Measurements from ENCODE around the gene MRPL37.

The MRPL37 gene

DNA sequence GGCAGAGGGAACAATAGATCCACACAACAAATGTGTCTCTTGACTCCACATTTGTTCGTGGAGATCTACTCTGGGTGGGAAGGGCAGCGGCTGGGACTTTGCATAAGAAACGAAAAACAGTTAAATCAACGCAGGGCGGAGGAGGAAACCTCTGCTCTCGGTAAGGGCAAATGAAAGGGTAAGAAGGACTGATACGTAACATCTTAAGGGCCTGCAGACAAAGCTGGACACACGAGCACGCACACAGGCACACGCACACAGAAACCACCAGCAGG lies 57.3 kb downstream of the MRPL37 start:
- DNase-seq (ENCODE audit: low read depth): no peak
- no peak overlapping the region for H3K4me3 ChIP-seq (ENCODE audit: control insufficient read depth, low read depth, low read length)
- TF ChIP-seq, protein P1, sequence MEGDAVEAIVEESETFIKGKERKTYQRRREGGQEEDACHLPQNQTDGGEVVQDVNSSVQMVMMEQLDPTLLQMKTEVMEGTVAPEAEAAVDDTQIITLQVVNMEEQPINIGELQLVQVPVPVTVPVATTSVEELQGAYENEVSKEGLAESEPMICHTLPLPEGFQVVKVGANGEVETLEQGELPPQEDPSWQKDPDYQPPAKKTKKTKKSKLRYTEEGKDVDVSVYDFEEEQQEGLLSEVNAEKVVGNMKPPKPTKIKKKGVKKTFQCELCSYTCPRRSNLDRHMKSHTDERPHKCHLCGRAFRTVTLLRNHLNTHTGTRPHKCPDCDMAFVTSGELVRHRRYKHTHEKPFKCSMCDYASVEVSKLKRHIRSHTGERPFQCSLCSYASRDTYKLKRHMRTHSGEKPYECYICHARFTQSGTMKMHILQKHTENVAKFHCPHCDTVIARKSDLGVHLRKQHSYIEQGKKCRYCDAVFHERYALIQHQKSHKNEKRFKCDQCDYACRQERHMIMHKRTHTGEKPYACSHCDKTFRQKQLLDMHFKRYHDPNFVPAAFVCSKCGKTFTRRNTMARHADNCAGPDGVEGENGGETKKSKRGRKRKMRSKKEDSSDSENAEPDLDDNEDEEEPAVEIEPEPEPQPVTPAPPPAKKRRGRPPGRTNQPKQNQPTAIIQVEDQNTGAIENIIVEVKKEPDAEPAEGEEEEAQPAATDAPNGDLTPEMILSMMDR (IDR thresholded peaks at IDR 0.05; ENCODE audit: control insufficient read depth, insufficient read depth, low read depth, low read length, missing control alignments): no peak

DNA sequence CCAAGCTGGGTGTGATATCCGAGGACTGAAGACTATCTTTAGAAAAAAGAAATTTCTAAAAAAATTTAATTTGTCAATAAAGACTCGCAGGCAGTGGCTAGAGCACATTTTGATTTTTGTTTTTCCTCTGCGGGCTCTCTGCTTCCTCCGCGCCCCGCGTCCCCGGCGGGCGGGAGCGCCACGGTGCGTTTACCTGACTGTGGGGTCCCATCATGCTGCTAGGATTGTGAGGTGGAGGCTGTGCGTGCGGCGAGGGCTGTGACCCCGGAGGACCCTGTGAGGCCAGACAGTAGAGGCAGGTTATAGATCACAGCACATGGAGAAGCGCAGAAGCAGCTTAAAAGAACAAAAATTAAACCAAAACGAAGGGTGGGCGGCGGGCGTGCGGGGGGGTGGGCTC lies 57.9 kb downstream of the MRPL37 start:
- TF ChIP-seq, protein P1 (IDR thresholded peaks at IDR 0.05; ENCODE audit: control insufficient read depth, insufficient read depth, low read depth, low read length, missing control alignments): no peak
- no peak for DNase-seq (ENCODE audit: low read depth)
- H3K4me3 ChIP-seq (ENCODE audit: control insufficient read depth, low read depth, low read length): no peak overlapping the region

DNA sequence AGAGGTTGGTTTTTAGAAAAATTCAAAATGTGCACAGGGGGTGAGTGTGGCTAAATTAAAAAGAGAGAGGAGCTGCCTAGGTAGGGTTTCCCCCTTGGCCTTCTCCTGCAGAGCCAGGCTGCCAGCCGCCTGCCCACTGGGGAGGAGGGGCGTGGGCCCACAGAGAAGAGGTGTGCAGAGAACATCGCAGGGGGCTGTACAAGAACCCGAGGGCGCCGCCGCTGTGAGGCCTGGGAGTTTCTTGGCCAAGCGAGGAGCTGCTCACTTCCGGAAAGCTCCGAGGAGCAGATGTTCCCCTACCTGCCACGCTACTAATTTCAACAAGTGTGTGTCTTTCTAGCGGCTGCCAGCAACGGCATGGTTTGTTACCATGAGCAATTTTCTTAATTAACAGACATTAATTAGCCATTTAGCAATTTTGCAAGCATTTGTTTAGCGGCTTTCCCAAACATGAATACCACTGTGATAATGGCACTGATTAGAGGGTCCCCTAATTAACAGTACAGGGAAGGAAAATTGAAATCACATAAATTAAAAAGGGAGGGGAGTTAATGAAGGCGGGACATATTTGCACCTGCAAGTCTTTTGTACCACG lies 59.7 kb downstream of the MRPL37 start:
- TF ChIP-seq, protein P1 (IDR thresholded peaks at IDR 0.05; ENCODE audit: control insufficient read depth, insufficient read depth, low read depth, low read length, missing control alignments): no peak
- H3K4me3 ChIP-seq (ENCODE audit: control insufficient read depth, low read depth, low read length): no peak overlapping the region
- no peak for DNase-seq (ENCODE audit: low read depth)

DNA sequence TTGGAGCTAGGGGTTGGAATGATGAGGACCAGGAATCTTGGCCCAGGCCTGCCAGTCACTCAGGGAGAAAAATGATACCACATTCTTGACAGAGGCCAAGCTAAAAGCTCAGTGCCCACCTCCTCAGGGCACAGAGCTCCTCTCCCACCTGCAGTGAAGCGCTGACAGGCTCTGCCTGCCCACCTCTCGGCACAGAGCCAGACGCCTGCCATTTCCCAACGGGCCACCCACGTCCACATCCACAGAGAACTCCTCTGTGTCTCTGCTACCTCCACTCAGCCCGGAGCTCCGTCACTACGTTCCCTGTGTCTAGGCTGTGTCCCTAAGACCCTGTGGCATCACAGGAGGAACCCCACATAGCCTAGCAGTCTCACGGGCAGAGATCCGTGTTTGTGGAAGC lies 60.8 kb downstream of the MRPL37 start:
- no peak for DNase-seq (ENCODE audit: low read depth)

DNA sequence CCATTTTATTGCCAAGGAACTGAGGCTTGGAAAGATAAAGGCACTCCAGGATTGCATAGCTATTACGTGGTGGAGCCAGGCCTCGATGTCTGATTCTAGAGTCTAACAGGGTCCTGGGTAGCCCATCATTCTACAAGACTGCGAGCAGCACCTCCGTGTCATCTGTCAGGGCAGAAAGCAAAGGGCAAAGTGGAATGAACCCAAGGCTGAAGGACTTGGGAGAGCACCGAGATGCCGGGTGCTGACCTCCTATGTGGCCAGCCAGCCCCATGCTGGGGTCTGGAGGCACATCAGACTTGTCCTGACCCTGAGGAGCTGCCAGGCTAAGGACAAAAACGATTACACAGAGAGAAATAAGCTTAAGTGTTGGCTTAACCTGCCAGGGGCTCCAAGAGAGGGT lies 62.3 kb downstream of the MRPL37 start:
- DNase-seq (ENCODE audit: low read depth): no peak
- no peak overlapping the region for H3K4me3 ChIP-seq (ENCODE audit: control insufficient read depth, low read depth, low read length)
- TF ChIP-seq, protein P1 (IDR thresholded peaks at IDR 0.05; ENCODE audit: control insufficient read depth, insufficient read depth, low read depth, low read length, missing control alignments): no peak

More for the DNA sequence above, 60.8 kb downstream of the MRPL37 start:
- H3K4me3 ChIP-seq (ENCODE audit: control insufficient read depth, low read depth, low read length): no peak overlapping the region
- TF ChIP-seq, protein P1 (IDR thresholded peaks at IDR 0.05; ENCODE audit: control insufficient read depth, insufficient read depth, low read depth, low read length, missing control alignments): no peak

DNA sequence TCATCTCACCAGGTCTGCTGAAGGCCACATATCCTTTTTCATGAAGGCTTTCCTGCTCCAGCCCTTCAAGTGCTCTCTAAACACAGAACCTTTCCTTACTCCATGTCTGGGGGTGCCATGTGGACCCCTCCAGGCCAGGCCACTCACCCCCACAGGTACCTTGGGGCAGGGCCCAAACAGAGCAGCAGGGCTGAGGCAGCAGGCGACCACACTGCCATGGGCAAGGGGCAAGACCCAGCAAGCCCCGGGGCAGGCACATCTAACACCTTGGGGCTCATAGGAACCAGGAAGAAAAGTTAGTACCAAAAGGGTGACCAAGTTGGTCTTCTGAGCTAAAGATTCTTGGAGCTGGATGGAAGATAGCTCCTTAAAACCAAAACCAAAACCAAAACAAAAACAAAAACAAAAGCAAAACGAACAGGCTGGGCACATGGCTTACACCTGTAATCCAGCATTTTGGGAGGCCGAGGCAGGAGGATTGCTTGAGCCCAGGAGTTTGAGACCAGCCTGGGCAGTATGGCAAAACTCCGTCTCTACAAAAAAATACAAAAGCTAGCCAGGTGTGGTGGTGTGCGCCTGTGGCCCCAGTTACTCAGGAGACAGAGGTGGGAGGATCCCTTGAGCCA lies 63.7 kb downstream of the MRPL37 start:
- H3K4me3 ChIP-seq (ENCODE audit: control insufficient read depth, low read depth, low read length): no peak overlapping the region
- TF ChIP-seq, protein P1 (IDR thresholded peaks at IDR 0.05; ENCODE audit: control insufficient read depth, insufficient read depth, low read depth, low read length, missing control alignments): no peak
- DNase-seq (ENCODE audit: low read depth): no peak
